GM12891 (cell line): Measurements from ENCODE around the gene NRP1.

Source experiments
- DNase-seq: peaks from one replicate; pipeline ENCODE4 v3.0.0; 2011; ENCODE audit warnings: low spot score; ENCODE audit not compliant: insufficient read length
- FAIRE-seq: peaks from 2 replicates; lab custom pipeline; 2011; peaks lifted over from hg19 to GRCh38; lab: Jason Lieb, UNC
- PAX5 ChIP-seq: IDR thresholded peaks from 2 replicates; pipeline ENCODE4 v1.6.1; 2011; ENCODE audit warnings: low read length, moderate library complexity, mild to moderate bottlenecking; ENCODE audit not compliant: insufficient read depth, severe bottlenecking
- POLR2A ChIP-seq: IDR thresholded peaks from 2 replicates; pipeline ENCODE4 v1.6.1; 2011; ENCODE audit warnings: low read depth, low read length, control low read depth
- POLR2AphosphoS5 ChIP-seq: IDR thresholded peaks from 2 replicates; pipeline ENCODE4 v1.6.1; 2011; ENCODE audit warnings: low read depth, low read length, control low read depth
- POU2F2 ChIP-seq: IDR thresholded peaks from 2 replicates; pipeline ENCODE4 v1.6.1; 2011; ENCODE audit warnings: low read depth, mild to moderate bottlenecking, control low read depth, low read length, moderate library complexity
- SPI1 ChIP-seq: IDR thresholded peaks from 2 replicates; pipeline ENCODE4 v1.6.1; 2011; ENCODE audit warnings: low read depth, low read length, control low read depth
- TAF1 ChIP-seq: IDR thresholded peaks from 2 replicates; pipeline ENCODE4 v1.6.1; 2011; ENCODE audit warnings: low read depth, low read length, control low read depth

NRP1 gene

GRCh38 chr10:33287112-33287511 is 47.4 kb downstream of the NRP1 start:
- no peak for DNase-seq
- FAIRE-seq = no peak
- TF ChIP-seq POU2F2 (no peak), TAF1 (no peak), PAX5 (no peak), SPI1 (no peak)

- TF ChIP-seq POLR2AphosphoS5 = no peak
- TF ChIP-seq POU2F2 = no peak
- TF ChIP-seq SPI1 = no peak
- TF ChIP-seq TAF1 = no peak
- TF ChIP-seq POLR2A = no peak
- no peak for TF ChIP-seq PAX5
- no peak for DNase-seq
- no peak for FAIRE-seq
Observed at GRCh38 chr10:33286157-33286934, 48.1 kb downstream of the NRP1 start.

GRCh38 chr10:33284945-33285344 is 49.5 kb downstream of the NRP1 start:
- TF ChIP-seq TAF1 = no peak
- no peak for TF ChIP-seq POLR2AphosphoS5
- no peak for TF ChIP-seq POU2F2
- TF ChIP-seq SPI1 = no peak
- no peak for TF ChIP-seq POLR2A
- no peak for TF ChIP-seq PAX5
- DNase-seq (no peak), FAIRE-seq (no peak)

GRCh38 chr10:33279811-33280602 is 54.5 kb downstream of the NRP1 start:
- no peak for DNase-seq
- no peak for FAIRE-seq
- TF ChIP-seq SPI1 = no peak
- no peak for TF ChIP-seq POU2F2
- TF ChIP-seq POLR2AphosphoS5 = no peak
- TF ChIP-seq TAF1 = no peak
- no peak for TF ChIP-seq POLR2A

- FAIRE-seq (no peak), DNase-seq (no peak)
Observed at GRCh38 chr10:33279276-33279675, 55.2 kb downstream of the NRP1 start.

GRCh38 chr10:33278198-33278597 is 56.3 kb downstream of the NRP1 start:
- no peak for TF ChIP-seq POLR2AphosphoS5
- TF ChIP-seq SPI1 = no peak
- TF ChIP-seq POU2F2 = no peak
- no peak for TF ChIP-seq PAX5
- no peak for TF ChIP-seq TAF1
- TF ChIP-seq POLR2A = no peak
- no peak for DNase-seq
- no peak for FAIRE-seq

More at GRCh38 chr10:33279276-33279675, 55.2 kb downstream of the NRP1 start:
- TF ChIP-seq POU2F2 (no peak), TAF1 (no peak), PAX5 (no peak), POLR2A (no peak), POLR2AphosphoS5 (no peak), SPI1 (no peak)

- FAIRE-seq = no peak
- no peak for DNase-seq
- TF ChIP-seq SPI1 (no peak), PAX5 (no peak), POU2F2 (no peak), POLR2AphosphoS5 (no peak), POLR2A (no peak), TAF1 (no peak)
Observed at GRCh38 chr10:33277135-33277536, 57.3 kb downstream of the NRP1 start.

- FAIRE-seq = no peak
Observed at GRCh38 chr10:33276282-33276923, 58.1 kb downstream of the NRP1 start.

GRCh38 chr10:33274096-33274785 is 60.2 kb downstream of the NRP1 start:
- DNase-seq = no peak
- no peak for FAIRE-seq

More at GRCh38 chr10:33276282-33276923, 58.1 kb downstream of the NRP1 start:
- no peak for TF ChIP-seq SPI1
- TF ChIP-seq POLR2AphosphoS5 = no peak
- no peak for TF ChIP-seq POLR2A
- no peak for TF ChIP-seq PAX5
- no peak for TF ChIP-seq TAF1
- TF ChIP-seq POU2F2 = no peak
- DNase-seq = no peak

More at GRCh38 chr10:33274096-33274785, 60.2 kb downstream of the NRP1 start:
- TF ChIP-seq PAX5 = no peak
- no peak for TF ChIP-seq TAF1
- no peak for TF ChIP-seq SPI1
- no peak for TF ChIP-seq POU2F2
- no peak for TF ChIP-seq POLR2A
- TF ChIP-seq POLR2AphosphoS5 = no peak
